Mammary epithelial cell (primary cell): ENCODE data around the gene SCAI.

ENCODE experiments used
- EZH2 ChIP-seq: IDR thresholded peaks from 2 replicates; pipeline ENCODE4 v1.6.1; 2012; ENCODE audit warnings: low read length, inconsistent platforms, borderline replicate concordance
- TF ChIP-seq, protein P1 (sequence below), 2 donors: IDR thresholded peaks in 1 of 2; conservative IDR thresholded peaks in 1 of 2; 2 replicates each; pipeline ENCODE4 v1.5.1; 2011 to 2012; ENCODE audit warnings: inconsistent platforms in 2 of 2, low read length in 2 of 2, mild to moderate bottlenecking in 2 of 2, control low read depth in 1 of 2, low read depth in 1 of 2; ENCODE audit not compliant: insufficient read depth in 1 of 2; ENCODE audit errors: extremely low read depth in 1 of 2

DNA sequence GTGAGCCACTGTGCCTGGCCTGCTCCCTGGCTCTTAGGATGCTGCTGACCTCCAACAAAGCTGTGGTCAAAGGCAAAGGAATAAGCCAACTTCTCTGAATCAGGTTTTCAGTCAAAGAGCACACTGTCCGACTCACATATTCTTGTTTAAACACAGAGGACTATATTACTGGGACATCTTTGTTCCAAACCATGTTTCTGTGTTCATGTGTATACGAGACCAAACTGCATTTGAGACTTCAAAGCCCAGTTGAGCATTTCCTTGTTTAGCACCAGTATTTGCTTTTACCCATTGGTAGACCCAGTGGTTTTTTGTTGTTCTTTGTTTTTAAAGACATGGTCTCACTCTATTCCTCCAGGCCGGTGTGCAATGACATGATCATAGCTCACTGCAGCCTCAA lies 100.2 kb downstream of the SCAI start:
- TF ChIP-seq, protein P1, sequence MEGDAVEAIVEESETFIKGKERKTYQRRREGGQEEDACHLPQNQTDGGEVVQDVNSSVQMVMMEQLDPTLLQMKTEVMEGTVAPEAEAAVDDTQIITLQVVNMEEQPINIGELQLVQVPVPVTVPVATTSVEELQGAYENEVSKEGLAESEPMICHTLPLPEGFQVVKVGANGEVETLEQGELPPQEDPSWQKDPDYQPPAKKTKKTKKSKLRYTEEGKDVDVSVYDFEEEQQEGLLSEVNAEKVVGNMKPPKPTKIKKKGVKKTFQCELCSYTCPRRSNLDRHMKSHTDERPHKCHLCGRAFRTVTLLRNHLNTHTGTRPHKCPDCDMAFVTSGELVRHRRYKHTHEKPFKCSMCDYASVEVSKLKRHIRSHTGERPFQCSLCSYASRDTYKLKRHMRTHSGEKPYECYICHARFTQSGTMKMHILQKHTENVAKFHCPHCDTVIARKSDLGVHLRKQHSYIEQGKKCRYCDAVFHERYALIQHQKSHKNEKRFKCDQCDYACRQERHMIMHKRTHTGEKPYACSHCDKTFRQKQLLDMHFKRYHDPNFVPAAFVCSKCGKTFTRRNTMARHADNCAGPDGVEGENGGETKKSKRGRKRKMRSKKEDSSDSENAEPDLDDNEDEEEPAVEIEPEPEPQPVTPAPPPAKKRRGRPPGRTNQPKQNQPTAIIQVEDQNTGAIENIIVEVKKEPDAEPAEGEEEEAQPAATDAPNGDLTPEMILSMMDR (conservative IDR thresholded peaks at IDR 0.05 in 1 of 2, IDR thresholded peaks at IDR 0.05 in 1 of 2; ENCODE audit: extremely low read depth in 1 of 2, insufficient read depth in 1 of 2, low read depth in 1 of 2, low read length in 2 of 2): no peak
- TF ChIP-seq EZH2: no peak
